HG03575 (cell line): ENCODE results near the gene C4orf36.

ENCODE experiments used
- ATAC-seq: cut with Tn5 transposase; IDR thresholded peaks from one replicate; pipeline ENCODE4 v1.9.1; 2021; ENCODE audit not compliant: unreplicated experiment, insufficient number of reproducible peaks, low FRiP score; ENCODE audit errors: extremely low read depth

C4orf36 gene, protein sequence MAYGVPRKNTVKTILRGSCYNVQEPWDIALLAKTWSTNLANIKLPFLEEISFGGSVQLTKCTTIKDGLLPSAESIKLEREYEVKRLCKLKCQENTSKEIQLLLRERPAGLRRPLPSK

DNA sequence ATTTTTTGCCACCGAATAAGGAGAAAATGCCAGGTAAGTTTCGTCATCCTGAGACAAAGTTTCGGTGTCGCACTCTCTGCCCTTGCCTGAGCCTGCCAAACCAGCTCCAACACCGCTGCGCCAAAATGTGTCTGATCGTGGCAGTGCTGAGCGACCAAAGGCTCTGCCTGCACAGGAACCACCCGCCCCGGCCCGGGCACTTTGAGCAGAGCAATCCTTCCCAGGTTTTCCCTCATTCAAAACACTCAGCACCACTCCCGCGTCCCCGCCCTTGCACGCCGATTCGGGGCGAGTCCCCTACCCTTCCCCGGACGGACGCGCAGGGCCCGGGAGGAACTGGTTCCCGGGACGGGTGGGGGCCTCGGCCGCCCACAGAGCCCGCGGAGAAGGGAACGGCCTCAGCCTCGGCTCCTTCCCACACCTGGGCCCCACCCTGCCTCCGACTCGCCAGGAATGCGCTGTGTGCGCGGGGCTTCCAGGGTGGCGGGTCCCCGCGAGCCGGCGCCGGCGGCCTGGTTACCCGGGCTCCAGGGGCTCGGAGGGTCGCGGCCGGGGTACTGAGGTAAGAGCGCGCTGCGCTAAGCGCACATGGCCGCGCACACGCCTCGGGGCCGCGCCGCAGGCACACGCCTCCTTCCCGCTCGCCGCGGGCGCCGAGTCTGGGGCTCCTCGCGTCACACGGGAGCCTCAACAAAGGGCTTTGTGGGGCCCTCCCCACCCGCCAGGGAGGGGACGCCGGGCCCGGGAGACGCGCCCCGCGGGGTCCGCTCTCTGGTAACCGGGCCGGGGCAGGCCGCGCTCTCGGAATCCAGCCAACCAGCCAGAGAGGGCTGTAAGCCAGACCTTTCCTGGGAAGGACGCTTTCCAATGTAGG lies at the start of gene C4orf36:
C4orf36 (minus strand) TSS at position 661 of the 874 bp plus-strand sequence. CDS start 902 bp downstream, outside the sequence.
- no peak for ATAC-seq

- ATAC-seq: no peak
Measured at GRCh38 chr4:86940920-86941460, 48.8 kb upstream of the C4orf36 start.

GRCh38 chr4:86939729-86940575 lies 47.7 kb upstream of the C4orf36 start:
- ATAC-seq: peak; percentile 73

DNA sequence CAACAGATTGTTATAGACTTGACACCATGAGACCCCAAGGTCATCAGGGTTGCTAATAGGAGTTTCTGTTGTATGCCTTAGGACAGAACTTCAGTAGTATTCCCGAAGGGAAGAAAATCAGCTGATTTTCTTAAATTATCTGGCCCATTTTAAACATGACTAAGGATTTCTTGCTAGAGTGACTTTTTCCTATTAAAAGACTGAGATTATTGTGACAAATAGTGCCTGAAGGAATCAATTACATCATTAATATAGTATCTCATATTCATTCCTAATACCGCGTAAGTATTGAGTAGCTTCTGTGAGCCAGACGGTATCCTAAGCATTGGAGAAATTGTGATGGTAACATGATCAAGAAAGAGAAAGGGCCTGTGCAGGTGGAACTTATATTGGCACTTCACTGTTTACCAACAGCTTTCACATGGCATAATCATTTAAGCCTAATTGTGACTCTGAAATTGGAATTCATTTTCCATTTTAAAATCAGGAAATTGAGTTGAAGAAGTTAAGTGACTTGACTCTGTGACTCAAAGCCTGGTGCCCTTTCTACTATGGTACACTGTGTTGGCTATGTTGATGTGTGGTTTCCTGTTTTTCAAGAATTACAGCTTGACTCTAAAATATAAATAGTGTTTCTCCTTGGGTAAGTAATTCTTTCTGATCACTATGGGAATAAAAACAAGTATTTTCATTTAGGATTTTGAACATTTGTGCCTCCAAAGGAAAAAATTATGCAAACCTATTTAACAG lies 46.7 kb upstream of the C4orf36 start:
- ATAC-seq: no peak

GRCh38 chr4:86935853-86936733 lies 43.9 kb upstream of the C4orf36 start:
- ATAC-seq: no peak

DNA sequence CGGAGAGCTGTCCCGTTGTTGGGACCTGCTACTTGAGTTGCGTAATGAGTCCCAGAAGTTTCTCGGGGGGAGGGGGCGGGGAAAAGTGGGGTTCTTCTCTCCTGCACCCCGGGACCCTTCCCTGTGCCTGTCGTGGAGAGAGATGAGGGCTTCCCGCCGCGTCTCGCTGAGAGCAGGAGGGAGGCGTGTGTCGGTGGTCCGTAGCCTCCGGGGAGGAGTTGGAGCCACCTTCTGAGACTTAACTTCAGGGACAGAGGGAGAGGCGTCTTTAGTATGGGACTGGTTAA lies 43.3 kb upstream of the C4orf36 start:
- no peak for ATAC-seq

GRCh38 chr4:86934771-86935565 lies 42.7 kb upstream of the C4orf36 start, which contains the start of gene AFF1:
TSS of gene AFF1 (plus strand) at chr4:86935011. CDS start at chr4:86948534, 13,523 bp downstream.
- peak; percentile 13 for ATAC-seq

DNA sequence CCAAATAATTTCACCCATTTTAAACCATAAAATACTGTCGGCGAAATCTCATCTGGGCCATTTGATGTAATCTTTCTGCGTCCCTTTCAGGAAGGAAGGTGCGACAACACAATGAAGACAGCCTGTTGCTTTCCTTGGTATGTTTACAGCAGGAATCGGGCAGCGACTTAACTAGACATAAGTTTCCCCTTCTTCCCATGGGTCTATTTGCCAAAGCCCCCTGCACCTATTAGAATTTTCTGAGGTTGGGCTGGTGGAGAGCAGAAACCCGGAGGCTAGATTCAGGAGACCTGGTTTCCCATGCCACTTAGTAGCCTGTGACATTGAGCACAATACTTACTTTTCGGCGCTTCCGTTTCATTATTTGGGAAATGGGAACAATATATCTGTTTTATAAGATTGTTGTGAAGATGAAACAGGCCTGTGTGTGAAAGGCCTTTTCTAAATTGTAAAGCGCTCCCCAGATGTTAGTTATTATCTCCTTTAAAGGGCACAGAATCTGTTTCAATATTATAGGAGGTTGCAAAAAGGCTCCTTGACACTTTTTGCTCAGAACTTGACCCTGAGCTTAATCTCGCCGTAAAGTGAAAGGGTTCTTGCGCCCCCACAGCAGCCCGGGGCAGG lies 42.0 kb upstream of the C4orf36 start:
- ATAC-seq: no peak

- ATAC-seq: no peak
Measured at GRCh38 chr4:86928400-86929255, 36.4 kb upstream of the C4orf36 start.

DNA sequence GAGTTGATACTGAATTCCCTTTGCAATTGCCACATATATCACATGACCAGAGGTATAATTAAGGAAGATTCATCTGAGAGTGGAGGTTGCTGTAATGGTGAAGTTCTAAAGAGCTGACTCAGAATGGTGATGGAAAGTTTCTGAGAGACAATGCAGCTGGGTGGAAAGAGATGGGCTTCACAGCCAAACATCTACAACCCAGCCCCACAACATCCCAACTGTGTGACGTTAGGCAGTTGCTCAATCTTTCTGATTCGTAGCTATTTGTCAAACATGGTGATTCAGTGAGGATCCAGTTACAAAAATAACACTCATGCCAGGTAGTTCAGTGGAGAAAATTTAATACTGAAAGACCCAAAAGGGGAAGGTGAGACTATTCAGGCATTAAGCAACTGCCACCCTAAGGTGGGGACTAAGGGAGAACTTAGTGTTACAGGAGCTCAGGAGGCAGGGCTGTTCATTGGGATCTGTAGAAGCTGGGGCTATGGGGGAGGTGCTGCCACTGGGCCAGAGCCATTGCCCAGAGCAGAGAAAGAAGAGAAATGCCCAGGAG lies 35.7 kb upstream of the C4orf36 start:
- no peak for ATAC-seq

- no peak for ATAC-seq
Measured at GRCh38 chr4:86926435-86927086, 34.3 kb upstream of the C4orf36 start.

DNA sequence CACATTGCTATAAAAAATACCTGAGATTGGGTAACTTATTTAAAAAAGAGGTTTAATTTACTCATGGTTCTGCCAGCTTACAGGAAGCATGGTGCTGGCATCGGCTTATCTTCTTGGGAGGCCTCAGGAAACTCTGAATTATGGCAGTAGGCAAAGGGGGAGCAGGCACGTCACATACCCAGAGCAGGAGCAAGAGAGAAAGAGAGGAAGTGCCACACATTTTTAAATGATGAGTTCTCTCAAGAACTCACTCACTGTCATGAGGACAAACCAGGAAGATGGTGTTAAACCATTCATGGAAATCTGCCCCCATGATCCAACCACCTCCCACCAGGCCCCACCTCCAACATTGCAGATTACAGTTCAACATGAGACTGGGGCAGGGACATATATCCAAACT lies 32.6 kb upstream of the C4orf36 start:
- no peak for ATAC-seq

GRCh38 chr4:86921608-86922252 lies 29.5 kb upstream of the C4orf36 start:
- no peak for ATAC-seq

DNA sequence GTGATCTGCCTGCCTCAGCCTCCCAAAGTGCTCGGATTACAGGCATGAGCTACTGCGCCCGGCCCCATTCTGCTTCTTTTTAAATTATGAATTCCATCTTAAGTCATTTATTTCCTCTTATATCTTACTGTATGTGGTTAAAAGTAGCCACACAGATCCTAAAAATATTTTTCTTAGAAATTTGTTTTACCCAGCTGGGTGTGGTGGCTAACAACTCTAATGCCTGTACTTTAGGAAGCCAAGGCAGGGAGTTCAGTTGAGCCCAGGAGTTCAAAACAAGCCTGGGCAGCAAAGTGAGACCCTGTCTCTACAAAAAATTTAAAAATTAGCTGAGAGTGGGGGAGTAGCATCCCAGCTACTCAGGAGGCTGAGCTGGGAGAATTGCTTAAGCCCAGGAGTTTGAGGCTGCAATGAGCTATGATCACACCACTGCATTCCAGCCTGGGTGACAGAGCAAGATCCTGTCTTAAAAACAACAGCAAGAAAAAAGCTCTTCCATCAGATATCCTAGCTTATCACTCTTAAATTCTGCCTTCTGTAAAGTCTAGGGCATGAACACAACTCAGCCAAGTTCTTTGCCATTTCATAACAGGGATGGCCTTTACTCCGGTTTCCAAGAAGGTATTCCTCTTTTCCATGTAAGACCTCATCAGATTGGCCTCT lies 27.5 kb upstream of the C4orf36 start:
- ATAC-seq: no peak
